Nucleus accumbens (tissue), 56 donors: ENCODE measurements around the gene COL13A1.

Source experiments
- DNase-seq, 56 donors: peaks; one replicate each; lab custom pipeline; 2025; lab: John Stamatoyannopoulos, UW

The COL13A1 gene

GRCh38 chr10:69789164-69789576, 12.5 kb upstream of the COL13A1 start:
- DNase-seq, result no peak

GRCh38 chr10:69791812-69792211, 9.9 kb upstream of the COL13A1 start:
- no peak for DNase-seq

DNA sequence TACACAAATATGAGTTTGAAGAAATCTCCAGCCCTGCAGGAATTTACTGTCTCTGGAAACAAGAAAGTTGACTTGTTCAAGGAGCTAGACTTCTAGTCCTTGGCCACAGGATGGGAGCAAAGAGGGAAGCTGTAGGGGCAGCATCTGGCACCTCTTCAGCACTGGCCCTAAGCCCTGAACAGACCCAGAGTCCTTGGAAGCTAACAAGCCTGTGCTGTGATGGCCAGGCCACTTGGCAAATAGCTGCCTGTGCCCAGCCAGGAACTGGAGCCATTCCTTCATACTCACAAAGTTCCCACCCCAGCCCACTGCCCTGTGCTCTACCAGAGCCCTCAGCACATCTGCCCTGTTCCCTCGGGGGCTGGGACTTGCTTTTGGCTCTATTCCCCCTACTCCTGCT, 9.4 kb upstream of the COL13A1 start:
- DNase-seq, result peak in 24 of 56 donors; percentile 6 to 68 (median 30)

DNA sequence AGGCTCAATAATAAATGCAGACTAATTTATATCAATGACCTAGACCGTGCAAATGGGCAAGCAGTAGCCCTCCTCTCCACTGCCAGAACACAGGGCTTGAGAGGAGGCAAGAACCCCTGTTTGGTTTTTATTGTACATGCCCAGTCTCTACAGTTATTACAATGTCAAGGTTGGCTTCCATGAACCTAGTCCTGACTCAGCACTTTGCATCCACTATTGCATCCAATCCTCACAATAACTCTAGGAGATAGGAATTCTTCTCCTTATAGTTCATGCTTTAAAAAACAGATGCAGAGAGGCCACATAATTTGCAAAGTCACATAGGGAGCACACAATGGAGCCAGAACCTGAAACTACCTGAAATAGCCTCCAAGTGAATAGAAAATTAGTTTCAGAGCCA, 7.0 kb upstream of the COL13A1 start:
- DNase-seq, result no peak

DNA sequence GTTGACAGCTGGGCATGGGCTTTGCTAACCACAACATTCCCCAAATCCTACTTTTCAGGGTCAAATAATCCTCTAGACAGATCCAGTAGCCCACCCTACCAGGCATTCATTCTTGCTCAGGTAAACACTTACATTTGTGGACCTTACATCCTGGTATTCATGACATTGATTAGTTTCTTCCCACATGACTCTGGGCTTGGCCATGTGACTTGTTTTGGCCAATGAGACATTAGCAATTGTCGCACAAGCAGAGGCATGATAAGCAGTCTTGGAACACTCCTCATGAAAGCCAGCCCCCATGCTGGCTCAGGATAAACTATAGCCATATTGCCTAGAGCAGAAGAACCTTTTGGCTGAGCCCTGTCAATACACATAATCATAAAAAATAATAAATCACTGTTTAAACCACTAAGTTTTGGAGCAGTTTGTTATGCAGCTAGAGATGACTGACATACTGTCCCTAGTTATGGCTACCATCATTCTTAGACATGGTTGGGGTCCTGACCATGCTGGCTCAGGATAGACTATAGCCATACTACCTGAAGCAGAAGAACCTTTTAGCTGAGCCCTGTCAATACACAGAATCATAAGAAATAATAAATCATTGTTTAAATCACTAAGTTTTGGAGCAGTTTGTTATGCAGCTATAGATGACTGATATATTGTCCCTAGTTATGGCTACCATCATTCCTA, 6.3 kb upstream of the COL13A1 start:
- no peak for DNase-seq

DNA sequence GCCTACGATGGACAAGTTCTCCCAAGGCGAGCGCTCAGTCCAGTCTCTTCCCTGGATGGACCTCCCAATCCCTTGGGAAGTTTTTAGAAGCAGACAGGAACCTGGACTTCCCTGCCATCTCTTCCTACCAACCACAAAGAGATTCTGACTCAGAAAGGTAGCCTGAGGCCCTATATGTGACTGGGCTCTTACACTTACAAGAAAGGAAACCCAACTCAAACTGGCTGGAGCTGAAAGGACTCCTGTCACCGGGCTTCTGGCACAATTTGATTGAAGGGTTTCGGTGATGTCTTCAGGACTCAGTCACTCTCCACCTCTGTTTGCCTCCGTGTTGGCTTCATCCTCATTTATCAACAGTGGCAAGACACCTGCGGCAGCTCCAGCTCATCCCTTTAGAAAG, 3.7 kb upstream of the COL13A1 start:
- no peak for DNase-seq

GRCh38 chr10:69800109-69800508, 1.6 kb upstream of the COL13A1 start:
- peak in 7 of 56 donors; percentile 4 to 28 (median 10) for DNase-seq

- DNase-seq, result no peak
Observed at GRCh38 chr10:69800665-69801064, 1.0 kb upstream of the COL13A1 start.

DNA sequence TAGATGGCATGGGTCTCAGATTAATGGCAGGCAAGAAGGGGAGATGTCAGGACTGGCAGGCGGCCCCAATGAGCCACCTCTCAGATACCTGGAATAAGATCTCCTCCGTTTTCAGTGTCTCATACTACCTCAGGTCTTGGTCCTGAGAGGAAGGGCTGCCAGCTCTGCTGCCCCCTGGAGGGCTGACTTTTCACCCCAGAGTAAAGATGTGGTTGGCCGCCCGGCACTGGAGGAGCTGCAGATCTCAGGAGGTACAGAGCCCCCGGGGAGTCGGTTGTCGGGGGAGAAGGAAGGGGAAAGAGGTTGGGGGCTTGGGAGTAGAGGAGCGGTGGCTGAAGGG, 642 bp upstream of the COL13A1 start:
- DNase-seq, result peak in 1 of 56 donors; percentile 9

DNA sequence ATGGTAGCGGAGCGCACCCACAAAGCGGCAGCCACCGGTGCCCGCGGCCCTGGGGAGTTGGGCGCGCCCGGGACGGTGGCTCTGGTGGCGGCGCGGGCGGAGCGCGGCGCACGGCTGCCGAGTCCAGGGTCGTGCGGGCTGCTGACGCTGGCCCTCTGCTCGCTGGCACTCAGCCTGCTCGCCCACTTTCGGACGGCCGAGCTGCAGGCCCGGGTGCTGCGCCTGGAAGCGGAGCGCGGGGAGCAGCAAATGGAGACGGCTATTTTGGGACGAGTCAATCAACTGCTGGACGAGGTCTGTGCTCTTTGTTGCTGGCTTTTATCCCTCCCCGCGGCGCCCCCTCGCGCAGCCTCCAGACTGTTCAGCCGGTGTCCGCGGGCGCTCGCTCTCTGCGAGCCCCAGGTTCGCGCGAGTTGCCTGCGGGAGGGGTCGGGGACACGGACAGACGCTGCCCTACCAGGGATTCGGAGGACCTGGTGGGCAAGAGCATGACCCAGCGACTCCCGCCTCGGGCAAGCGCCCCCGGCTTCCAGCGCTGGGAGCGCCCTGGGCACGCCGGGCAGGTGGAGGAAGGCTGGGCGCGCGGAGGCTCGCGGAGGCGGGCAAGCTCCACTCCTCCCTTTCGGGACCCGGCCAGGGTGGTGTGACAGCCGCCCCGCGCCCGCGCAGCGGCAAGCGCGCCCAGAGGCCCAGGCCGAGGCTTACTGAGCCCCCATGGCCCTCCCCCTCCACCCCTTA, 887 bp downstream of the COL13A1 start:
- DNase-seq, result peak in 3 of 56 donors; percentile 6 to 39 (median 16)

GRCh38 chr10:69803809-69804208, 2.1 kb downstream of the COL13A1 start:
- no peak for DNase-seq

- no peak for DNase-seq
Observed at GRCh38 chr10:69804775-69805174, 3.1 kb downstream of the COL13A1 start.

GRCh38 chr10:69807122-69807521, 5.4 kb downstream of the COL13A1 start:
- no peak for DNase-seq

GRCh38 chr10:69807696-69808095, 6.0 kb downstream of the COL13A1 start:
- no peak for DNase-seq

- DNase-seq, result no peak
Observed at GRCh38 chr10:69809318-69809717, 7.6 kb downstream of the COL13A1 start.

GRCh38 chr10:69810097-69810496, 8.4 kb downstream of the COL13A1 start:
- no peak for DNase-seq

GRCh38 chr10:69810675-69811397, 9.1 kb downstream of the COL13A1 start:
- no peak for DNase-seq

DNA sequence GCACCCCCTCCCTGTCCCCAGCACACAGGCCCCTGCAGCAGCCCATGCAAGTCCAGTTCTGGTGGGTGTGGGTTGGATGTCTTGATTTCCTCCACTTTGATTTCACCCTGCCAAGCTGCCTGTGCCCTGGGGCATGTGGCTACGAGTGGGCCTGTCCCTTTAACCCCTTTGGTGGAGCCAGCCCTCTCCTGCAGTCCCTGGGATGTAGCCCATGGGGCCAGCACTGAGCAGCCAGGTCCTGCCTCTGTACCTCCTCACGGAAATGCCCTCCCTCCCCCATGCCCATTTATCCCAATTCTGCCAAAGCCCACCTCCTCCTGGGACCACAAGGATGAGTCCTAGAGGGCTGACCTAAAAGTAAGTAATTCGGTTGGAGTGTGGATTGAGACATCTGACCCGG, 11.9 kb downstream of the COL13A1 start:
- no peak for DNase-seq

- DNase-seq, result no peak
Observed at GRCh38 chr10:69814251-69814650, 12.5 kb downstream of the COL13A1 start.

DNA sequence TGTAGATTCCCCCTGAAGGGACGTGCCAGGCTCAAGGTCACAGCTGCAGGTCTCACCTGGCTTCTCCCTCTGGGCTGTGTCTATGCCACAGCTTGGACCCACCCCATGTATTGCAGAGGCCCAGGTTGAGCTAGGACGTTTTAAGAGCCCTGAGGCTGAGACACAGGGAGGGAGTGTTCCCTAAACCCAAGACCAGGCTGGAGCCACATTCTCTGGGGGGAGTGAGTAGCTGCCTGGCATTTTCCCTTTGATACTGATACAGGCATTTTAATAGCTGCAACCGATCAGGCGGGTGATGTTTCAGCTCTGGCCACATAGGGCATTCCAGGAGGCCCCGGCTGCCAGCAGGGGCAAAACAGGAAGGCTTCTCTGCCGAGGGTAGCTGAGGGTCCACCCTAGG, 13.4 kb downstream of the COL13A1 start:
- DNase-seq, result no peak

DNA sequence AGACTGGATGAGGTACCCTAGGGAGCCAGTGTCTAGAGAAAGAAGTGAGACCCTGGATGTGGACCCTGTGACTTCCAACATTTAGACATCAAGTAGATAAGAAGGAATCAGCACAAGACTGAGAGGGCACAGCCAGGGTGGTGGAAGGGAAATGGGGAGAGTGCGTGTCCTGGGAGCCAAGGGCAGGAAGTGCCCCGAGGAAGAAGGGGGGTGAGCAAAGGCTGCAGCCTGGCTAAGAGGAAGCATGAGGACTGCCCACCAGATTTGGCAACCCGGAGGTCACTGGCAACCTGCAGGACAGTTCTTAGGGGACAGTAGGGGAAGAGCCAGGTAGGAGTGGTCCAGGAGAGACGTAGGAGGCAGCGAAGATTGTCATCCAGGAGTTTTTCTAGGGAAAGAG, 14.8 kb downstream of the COL13A1 start:
- no peak for DNase-seq
